Coronary artery (tissue), 2 donors: Measurements from ENCODE around the gene STK36.

Source experiments
- DNase-seq: peaks from one replicate; pipeline ENCODE4 v3.0.0-alpha.2; 2017; ENCODE audit warnings: low spot score
- H3K27ac ChIP-seq, 2 donors: fragments of 200-600 bp; sonication (generic); one replicate each; pipeline ENCODE4 v1.5.1; 2016 to 2019
- H3K4me3 ChIP-seq: fragments of 200-600 bp; sonication (generic); 2 replicates; pipeline ENCODE4 v1.5.1; 2016; ENCODE audit warnings: mild to moderate bottlenecking, moderate library complexity
- TF ChIP-seq, protein P1 (sequence below): fragments of 200-600 bp; sonication (generic); IDR thresholded peaks from one replicate; pipeline ENCODE4 v1.5.1; 2019; ENCODE audit warnings: antibody characterized with exemption

The STK36 gene

DNA sequence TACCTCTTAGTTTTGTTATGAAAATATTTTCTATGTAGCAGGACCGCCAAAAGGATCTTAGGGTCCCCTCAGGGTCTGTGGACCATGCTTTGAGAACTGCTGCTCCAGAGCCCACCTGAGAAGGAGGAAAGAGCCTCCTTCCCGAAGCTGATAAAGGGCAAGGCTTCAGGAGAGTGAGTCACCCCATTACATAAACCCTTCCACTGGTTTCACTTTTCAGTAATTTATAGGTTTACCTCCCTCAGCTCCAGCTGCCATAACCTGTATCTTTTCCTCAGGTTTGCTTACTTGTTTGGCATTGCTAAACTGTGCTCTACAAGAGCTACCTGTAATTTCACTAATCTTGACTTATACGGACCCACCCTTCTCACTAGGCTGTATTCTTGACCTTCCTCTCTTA, 45.4 kb downstream of the STK36 start:
- H3K27ac ChIP-seq, result no peak overlapping the region
- no peak overlapping the region for H3K4me3 ChIP-seq
- TF ChIP-seq, protein P1, sequence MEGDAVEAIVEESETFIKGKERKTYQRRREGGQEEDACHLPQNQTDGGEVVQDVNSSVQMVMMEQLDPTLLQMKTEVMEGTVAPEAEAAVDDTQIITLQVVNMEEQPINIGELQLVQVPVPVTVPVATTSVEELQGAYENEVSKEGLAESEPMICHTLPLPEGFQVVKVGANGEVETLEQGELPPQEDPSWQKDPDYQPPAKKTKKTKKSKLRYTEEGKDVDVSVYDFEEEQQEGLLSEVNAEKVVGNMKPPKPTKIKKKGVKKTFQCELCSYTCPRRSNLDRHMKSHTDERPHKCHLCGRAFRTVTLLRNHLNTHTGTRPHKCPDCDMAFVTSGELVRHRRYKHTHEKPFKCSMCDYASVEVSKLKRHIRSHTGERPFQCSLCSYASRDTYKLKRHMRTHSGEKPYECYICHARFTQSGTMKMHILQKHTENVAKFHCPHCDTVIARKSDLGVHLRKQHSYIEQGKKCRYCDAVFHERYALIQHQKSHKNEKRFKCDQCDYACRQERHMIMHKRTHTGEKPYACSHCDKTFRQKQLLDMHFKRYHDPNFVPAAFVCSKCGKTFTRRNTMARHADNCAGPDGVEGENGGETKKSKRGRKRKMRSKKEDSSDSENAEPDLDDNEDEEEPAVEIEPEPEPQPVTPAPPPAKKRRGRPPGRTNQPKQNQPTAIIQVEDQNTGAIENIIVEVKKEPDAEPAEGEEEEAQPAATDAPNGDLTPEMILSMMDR, result no peak
- no peak for DNase-seq

DNA sequence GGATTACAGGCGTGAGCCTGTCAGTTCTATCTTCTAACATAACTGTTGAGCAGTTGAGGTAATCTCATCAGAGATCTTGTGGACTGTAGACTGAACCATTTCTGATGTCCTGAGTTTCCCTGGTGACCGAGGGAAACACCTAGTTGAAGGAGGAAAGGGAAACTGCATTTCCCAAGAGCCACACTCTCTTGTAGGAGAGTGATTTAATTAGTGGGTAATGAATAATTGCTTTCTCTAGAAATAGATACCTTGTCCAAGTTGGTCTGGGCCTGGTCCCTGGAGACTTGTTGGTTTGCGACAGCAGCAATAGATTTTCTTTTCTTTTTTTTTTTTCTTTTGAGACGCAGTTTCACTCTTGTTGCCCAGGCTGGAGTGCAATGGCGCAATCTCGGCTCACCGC, 46.2 kb downstream of the STK36 start:
- H3K27ac ChIP-seq, result no peak overlapping the region
- TF ChIP-seq, protein P1, result no peak

DNA sequence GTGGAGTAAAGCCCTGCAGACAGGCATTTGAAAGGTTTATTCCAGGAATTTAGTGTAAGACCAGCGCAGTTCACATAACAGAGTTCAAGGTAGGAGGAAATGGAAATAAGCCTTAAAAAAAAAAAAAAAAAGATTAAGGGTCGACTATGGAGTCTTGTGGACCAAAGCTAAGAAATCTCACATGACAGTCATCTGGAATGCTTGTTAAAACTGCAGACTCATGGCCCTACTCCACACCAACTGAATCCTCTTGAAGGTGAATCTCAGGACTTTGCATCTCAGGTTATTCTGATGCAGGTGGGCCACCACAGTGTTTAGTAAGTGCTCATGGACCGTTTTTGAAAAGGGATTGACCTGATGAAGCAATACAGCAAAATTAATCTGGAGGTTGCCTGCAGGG, 47.6 kb downstream of the STK36 start:
- Histone ChIP-seq H3K4me3 (no peak overlapping the region), H3K27ac (no peak overlapping the region)
- no peak for DNase-seq
- TF ChIP-seq, protein P1, result no peak

More for the DNA sequence above, 46.2 kb downstream of the STK36 start:
- no peak overlapping the region for H3K4me3 ChIP-seq
- DNase-seq, result no peak

DNA sequence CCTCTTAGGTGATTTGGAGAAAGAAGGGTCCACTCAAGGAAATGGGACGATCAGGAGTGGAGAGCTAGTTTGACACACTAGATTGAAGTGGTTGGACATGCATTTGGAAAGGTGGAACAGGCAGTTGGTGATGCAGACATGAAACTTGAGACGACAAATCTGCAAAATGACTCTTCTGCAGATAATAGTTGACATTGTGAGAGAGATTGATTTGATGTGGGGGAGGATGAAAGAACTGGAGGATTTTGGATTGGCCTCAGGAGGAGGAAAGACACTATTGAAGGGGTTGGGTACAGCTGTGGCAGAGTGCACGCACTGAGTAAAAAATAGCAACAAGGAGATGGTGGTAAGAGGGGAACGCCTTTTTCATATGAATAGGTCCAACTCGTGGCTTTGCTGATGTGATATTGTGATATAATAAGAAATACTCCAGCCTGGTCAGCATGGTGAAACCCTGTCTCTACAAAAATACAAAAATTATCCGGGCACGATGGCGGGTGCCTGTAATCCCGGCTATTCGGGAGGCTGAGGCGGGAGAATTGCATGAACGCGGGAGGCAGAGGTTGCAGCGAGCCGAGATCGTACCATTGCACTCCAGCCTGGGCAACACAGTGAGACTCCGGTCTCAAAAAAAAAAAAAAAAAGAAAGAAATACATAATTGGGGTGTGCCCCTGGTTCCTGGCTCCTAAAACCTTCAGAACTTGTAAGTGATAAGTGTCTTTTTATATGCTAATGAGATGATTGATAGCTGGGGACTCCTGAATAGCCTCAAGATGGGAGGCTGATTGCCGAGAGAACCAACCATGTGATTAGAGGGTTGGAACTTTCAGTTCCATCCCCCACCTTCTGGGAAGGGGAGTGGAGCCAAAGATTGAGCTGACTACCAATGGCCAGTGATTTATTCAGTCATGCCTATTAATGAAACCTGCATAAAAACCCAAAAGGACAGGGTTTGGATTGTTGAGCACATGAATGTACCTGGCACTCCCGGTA, 48.5 kb downstream of the STK36 start:
- DNase-seq, result no peak
- TF ChIP-seq, protein P1, result no peak
- Histone ChIP-seq H3K4me3 (no peak overlapping the region), H3K27ac (no peak overlapping the region)

DNA sequence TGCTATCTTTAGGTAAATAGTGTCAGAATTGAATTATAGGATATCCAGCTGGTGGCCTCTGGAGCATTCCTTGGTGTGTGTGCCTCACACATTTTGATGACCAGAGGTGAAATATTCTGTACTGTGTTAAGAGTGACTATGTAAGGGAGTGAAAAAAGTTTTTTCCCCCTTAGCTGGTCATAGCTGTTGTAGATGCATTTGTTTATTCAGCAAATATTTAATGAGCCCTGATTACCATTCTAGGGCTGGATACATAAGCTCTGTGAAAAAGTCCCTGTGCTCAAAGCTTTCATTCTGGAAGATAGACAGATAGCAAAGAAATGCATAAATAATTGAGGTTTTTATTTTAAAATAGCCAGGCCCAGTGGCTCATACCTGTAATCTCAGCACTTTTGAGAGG, 49.6 kb downstream of the STK36 start:
- H3K4me3 ChIP-seq, result no peak overlapping the region
- no peak for DNase-seq
- no peak overlapping the region for H3K27ac ChIP-seq
- TF ChIP-seq, protein P1, result no peak

DNA sequence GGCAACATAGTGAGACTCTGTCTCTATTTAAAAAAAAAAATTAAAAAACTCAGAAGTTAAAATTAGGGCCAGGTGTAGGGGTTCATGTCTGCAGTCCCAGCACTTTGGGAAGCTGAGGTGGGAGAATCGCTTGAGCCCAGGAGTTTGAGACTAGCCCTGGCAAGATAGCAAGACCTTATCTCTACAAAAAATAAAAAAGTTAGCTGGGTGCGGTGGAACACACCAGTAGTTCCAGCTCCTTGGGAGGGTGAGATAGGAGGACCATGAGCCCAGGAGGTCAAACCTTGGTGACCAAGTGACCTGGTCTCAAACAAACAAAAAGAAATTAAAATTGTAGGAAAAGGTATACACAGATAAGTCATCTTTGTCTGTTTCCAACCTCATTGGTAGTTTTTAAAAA, 50.0 kb downstream of the STK36 start:
- H3K27ac ChIP-seq, result no peak overlapping the region
- DNase-seq, result no peak
- TF ChIP-seq, protein P1, result no peak
- no peak overlapping the region for H3K4me3 ChIP-seq

DNA sequence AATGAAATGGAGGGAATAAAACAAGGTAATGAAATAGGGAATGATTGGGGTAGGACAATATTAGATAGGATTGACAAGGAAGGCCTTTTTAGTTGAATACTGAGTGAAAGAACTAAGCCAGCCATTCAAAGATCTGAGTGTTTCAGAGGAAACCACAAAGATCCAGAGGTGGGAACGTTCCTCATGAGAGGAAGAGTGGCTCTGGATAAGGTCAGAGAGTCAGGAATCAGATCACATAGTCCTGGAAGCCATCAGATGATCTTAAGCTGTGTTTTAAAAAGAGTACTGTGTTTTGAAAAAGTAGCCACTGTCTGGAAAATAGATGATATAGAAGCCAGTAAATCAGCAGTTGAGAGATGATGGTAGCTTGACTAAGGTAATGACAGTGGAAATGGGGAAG, 50.5 kb downstream of the STK36 start:
- TF ChIP-seq, protein P1, result no peak
- no peak for DNase-seq
- Histone ChIP-seq H3K4me3 (no peak overlapping the region), H3K27ac (no peak overlapping the region)
